Upper lobe of left lung (tissue), 4 donors: ENCODE results near the gene PLXNA2.

Experiments used
- CTCF ChIP-seq, 6 experiments: fragments of 450-650 bp in 4 of 6; fragments of 200-600 bp in 2 of 6; sonication (generic) in 2 of 6; IDR thresholded peaks; one replicate each; pipeline ENCODE4 v1.5.1; 2016 to 2019; ENCODE audit warnings: antibody characterized with exemption in 6 of 6
- EP300 ChIP-seq, 4 donors: sonication (generic); formaldehyde crosslinking; IDR thresholded peaks; one replicate each; pipeline ENCODE4 v1.5.1; 2017; ENCODE audit warnings: antibody characterized with exemption in 4 of 4, control low read depth in 2 of 4
- POLR2A ChIP-seq, 4 donors: fragments of 450-650 bp; IDR thresholded peaks; one replicate each; pipeline ENCODE4 v1.5.1; 2016 to 2017; ENCODE audit warnings: antibody characterized with exemption in 4 of 4, mild to moderate bottlenecking in 2 of 4
- POLR2AphosphoS5 ChIP-seq, 2 donors: sonication (generic); formaldehyde crosslinking; IDR thresholded peaks; one replicate each; pipeline ENCODE4 v1.5.1; 2017; ENCODE audit warnings: antibody characterized with exemption in 2 of 2

- TF ChIP-seq CTCF (IDR thresholded peaks at IDR 0.05) (no peak), POLR2A (IDR thresholded peaks at IDR 0.05) (no peak), EP300 (IDR thresholded peaks at IDR 0.05) (no peak), POLR2AphosphoS5 (IDR thresholded peaks at IDR 0.05) (no peak)
Measured at GRCh38 chr1:208164609-208165008, 79.6 kb downstream of the PLXNA2 start.
